ENCODE data around the gene FBXO30.

Gene FBXO30

GRCh38 chr6:145814501-145815308 is at the start of gene FBXO30:
FBXO30 (minus strand) TSS chr6:145814795; CDS start chr6:145806405, 8,390 bp downstream.
- peak within 1 kb of the TSS; percentile 78 for H3K4me3 ChIP-seq (ENCODE audit: low read depth, low read length)
- DNase-seq (ENCODE audit: low read depth), result peak; percentile 62

GRCh38 chr6:145863988-145864616 is 49.5 kb upstream of the FBXO30 start:
- no peak for DNase-seq (ENCODE audit: low read depth)
- H3K4me3 ChIP-seq (ENCODE audit: low read depth, low read length), result no peak overlapping the region

- no peak overlapping the region for H3K4me3 ChIP-seq (ENCODE audit: low read depth, low read length)
- no peak for DNase-seq (ENCODE audit: low read depth)
These were observed 48.8 kb upstream of the FBXO30 start for GRCh38 chr6:145863366-145863765.

- no peak overlapping the region for H3K4me3 ChIP-seq (ENCODE audit: low read depth, low read length)
- no peak for DNase-seq (ENCODE audit: low read depth)
These were observed 46.0 kb upstream of the FBXO30 start for GRCh38 chr6:145860562-145860961.

DNA sequence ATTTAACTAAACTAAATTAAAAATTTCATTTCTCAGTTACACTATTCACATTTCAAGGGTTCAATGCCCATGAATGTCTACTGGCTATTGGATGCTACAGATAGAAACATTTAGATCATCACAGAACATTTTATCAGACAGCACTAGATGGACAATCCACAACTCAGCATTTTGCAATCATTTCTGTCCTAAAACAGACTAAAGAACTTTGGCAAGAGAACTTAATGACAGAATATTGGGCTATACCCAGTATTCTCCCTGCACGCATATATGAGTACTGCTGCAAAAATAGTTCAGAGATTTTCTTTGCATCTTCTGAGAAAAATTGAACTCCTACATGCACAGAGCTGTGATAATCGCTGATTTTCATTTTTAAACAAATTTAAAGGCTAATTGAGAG is 36.1 kb upstream of the FBXO30 start:
- DNase-seq (ENCODE audit: low read depth), result no peak
- no peak overlapping the region for H3K4me3 ChIP-seq (ENCODE audit: low read depth, low read length)

- DNase-seq (ENCODE audit: low read depth), result no peak
- H3K4me3 ChIP-seq (ENCODE audit: low read depth, low read length), result no peak overlapping the region
These were observed 33.9 kb upstream of the FBXO30 start for GRCh38 chr6:145848541-145848940.

- DNase-seq (ENCODE audit: low read depth), result no peak
- H3K4me3 ChIP-seq (ENCODE audit: low read depth, low read length), result no peak overlapping the region
These were observed 31.0 kb upstream of the FBXO30 start for GRCh38 chr6:145845557-145845956.

- DNase-seq (ENCODE audit: low read depth), result no peak
These were observed 30.4 kb upstream of the FBXO30 start for GRCh38 chr6:145844933-145845540.

GRCh38 chr6:145842693-145843546 is 28.3 kb upstream of the FBXO30 start:
- no peak overlapping the region for H3K4me3 ChIP-seq (ENCODE audit: low read depth, low read length)
- no peak for DNase-seq (ENCODE audit: low read depth)

More at GRCh38 chr6:145844933-145845540, 30.4 kb upstream of the FBXO30 start:
- H3K4me3 ChIP-seq (ENCODE audit: low read depth, low read length), result no peak overlapping the region

- DNase-seq (ENCODE audit: low read depth), result no peak
- no peak overlapping the region for H3K4me3 ChIP-seq (ENCODE audit: low read depth, low read length)
These were observed 27.1 kb upstream of the FBXO30 start for GRCh38 chr6:145841668-145842067.

GRCh38 chr6:145839653-145840052 is 25.1 kb upstream of the FBXO30 start:
- no peak overlapping the region for H3K4me3 ChIP-seq (ENCODE audit: low read depth, low read length)
- DNase-seq (ENCODE audit: low read depth), result no peak

GRCh38 chr6:145838305-145838704 is 23.7 kb upstream of the FBXO30 start:
- no peak for DNase-seq (ENCODE audit: low read depth)

DNA sequence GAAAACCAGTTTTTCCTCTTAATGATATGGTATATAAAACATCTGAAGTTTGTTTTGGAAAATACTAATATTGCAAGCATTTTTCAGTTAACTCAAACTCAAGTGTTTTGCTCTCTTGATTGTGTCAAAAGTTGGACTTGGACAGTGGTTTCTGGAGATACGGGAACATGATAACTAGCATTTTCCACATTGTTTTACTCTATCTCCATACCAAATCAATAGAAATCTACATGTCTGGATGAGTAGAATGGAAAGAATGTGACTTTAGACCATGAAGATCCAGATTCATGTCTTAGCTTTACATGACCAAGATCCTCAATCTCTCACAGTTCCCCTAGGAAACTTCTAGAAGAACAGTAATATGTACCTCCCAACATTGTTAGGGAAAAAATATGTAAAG is 22.2 kb upstream of the FBXO30 start:
- DNase-seq (ENCODE audit: low read depth), result no peak

More at GRCh38 chr6:145838305-145838704, 23.7 kb upstream of the FBXO30 start:
- no peak overlapping the region for H3K4me3 ChIP-seq (ENCODE audit: low read depth, low read length)

DNA sequence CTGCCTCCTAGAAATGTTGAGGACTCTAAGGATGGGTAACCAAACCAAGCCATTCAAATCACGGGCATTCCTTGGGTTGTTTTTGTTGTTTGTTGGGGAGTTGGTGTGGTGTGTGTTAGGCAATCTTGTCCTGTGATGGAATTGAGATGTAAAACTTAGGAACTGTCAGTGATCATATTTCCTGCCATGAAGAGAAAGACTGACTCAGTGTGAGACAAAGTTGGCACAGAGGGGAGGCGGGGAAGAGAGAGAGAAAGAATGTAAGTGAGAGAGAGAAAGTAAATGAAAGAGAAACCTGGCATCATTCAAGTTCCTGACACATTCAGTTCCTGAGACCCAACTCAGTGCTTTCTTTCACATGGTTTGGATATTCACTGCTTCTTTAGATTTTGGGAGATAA is 21.6 kb upstream of the FBXO30 start:
- no peak overlapping the region for H3K4me3 ChIP-seq (ENCODE audit: low read depth, low read length)

More for the DNA sequence above, 22.2 kb upstream of the FBXO30 start:
- H3K4me3 ChIP-seq (ENCODE audit: low read depth, low read length), result no peak overlapping the region

GRCh38 chr6:145830612-145831011 is 16.0 kb upstream of the FBXO30 start:
- H3K4me3 ChIP-seq (ENCODE audit: low read depth, low read length), result no peak overlapping the region
- no peak for DNase-seq (ENCODE audit: low read depth)

More for the DNA sequence above, 21.6 kb upstream of the FBXO30 start:
- peak; percentile 72 for DNase-seq (ENCODE audit: low read depth)

GRCh38 chr6:145829950-145830349 is 15.4 kb upstream of the FBXO30 start:
- DNase-seq (ENCODE audit: low read depth), result no peak
- H3K4me3 ChIP-seq (ENCODE audit: low read depth, low read length), result no peak overlapping the region

DNA sequence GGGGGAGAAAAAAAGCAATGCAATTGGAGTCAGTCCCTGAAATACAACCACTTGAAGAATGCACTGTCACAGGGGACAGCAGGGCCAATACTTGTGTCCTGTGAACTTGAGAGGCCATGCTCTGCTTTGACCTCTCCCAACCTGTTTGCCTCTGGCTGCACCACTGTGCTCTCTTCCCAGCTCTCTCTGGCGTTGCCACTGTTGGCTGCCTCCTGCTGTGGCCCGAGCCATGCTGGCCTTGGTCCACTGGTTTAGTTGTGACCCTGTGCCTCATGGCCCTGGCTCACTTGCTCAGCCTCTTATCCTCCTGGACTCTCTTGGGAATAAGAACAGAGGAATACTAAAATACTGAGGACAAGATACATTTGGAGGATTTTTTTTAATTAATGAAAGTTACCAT is 14.5 kb upstream of the FBXO30 start:
- no peak for DNase-seq (ENCODE audit: low read depth)
- no peak overlapping the region for H3K4me3 ChIP-seq (ENCODE audit: low read depth, low read length)

DNA sequence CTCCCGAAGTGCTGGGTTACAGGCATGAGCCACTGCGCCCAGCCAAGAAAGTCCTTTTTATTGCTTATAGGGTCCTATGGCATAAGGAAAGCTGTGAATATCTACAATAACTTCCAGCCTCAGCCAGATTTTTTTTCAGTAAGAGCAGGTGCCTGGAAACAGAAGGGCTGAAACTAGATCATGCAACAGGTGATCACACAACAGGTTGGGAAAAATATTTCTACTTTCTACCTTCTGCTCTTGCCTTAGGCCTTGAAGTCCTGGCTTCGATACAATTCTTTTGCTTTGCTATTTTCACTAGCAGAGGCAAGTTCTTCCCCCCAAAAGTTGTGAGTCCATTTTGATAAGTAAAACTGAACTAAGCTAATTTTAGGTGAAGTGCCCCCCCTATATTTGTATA is 9.7 kb upstream of the FBXO30 start:
- H3K4me3 ChIP-seq (ENCODE audit: low read depth, low read length), result no peak overlapping the region
- no peak for DNase-seq (ENCODE audit: low read depth)

DNA sequence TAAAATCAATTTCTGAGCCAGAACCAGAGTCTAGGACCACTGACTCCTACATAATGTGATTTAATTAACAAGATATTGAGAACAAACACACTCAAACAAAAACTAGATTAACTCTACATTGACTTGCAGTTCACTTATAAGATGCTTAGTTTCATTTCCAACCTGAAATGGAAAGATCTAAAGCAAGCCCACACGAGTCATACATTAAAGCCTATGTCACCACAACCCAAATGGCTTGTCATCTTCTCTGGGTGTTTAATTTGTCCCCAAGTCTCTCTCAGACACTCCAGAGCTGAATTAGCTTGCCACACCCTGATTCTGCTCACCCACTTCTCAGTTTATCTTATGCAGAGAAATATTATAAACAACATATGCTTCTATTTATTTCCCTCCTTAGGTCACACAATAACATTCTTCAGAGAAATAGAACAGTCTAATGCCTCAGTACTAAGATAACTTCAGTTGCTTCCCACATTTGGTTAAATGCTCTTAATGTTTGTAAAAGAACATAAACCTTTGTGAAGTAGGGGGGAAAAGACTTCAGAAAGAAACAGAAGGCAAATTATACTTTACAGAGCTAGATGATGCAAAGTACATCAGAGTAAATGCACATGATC is 8.8 kb upstream of the FBXO30 start:
- no peak for DNase-seq (ENCODE audit: low read depth)
- no peak overlapping the region for H3K4me3 ChIP-seq (ENCODE audit: low read depth, low read length)

All from skeletal muscle cell (primary cell).